ENCODE measurements around the gene CYP20A1. TPM values are rescaled to one million over a fixed set of nuclear protein-coding genes. Genes with fewer than 3 reads are reported as not detected.
"Not testable (repeated sequence)": the region's sequence is repeated elsewhere in the genome, so short reads cannot be mapped to it uniquely, and the experiment has no call there.

CYP20A1 gene
- total RNA-seq, 2 experiments from 2014 or later, result 18.3 to 22.6 TPM

DNA sequence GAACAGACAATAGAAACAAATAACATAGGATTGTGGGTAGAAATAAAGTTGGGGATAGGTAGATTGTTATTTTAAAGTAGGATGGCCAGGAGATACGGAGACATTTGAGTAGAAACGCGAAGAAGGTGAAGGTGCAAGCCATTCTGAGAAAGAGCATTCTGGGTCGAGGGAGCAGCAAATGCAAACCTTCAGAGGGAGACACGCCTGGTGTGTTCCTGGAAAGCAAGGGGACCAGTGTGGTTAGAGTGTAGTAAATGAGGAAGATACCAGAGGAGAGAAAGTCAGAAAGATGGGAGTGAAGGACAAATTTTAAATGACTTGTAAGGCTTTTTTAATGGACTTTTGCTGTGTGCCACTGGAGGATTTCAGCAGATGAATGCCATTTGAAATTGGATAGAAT lies 1.7 kb downstream of the CYP20A1 start:
- no peaks in the 10 kb centered on the region for H3K9me3 Mint-ChIP-seq
- no peaks in the 10 kb centered on the region for H3K27me3 Mint-ChIP-seq
- ATAC-seq (ENCODE audit: low read depth), result no peak
- peak overlapping the region; percentile 93 for H3K4me3 Mint-ChIP-seq
- POLR2A ChIA-PET, result interaction anchor here (1.0 to 1.9 kb wide), 2 partner anchors 8 to 88 kb away, joined by 4 to 14 read pairs; partner anchors contain the start of gene ABI2
- no peak for DNase-seq
- H3K4me1 Mint-ChIP-seq, result peaks cover 19% of the 10 kb centered on the region
- H3K27ac Mint-ChIP-seq, result peak overlapping the region; percentile 99
- H3K36me3 Mint-ChIP-seq, result peaks cover 27% of the 10 kb centered on the region

DNA sequence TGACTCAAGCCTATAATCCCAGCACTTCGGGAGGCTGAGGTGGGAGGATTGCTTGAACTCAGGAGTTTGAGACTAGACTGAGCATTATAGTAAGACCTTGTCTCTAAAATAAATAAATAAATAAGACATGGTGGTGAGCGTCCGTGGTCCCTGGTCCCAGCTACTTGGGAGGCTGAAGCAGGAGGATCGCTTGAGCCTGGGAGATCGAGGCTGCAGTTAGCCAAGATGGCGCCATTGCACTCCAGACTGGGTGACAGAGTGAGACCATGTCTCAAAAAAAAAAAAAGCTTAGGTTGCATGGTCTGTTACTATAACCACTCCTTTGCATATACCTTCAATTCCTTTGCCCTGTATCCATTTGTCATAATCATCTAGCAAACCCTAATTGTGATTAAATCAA lies 3.7 kb downstream of the CYP20A1 start:
- Mint-ChIP-seq H3K4me1 (peaks cover 23% of the 10 kb centered on the region), H3K27ac (no peak overlapping the region), H3K9me3 (no peaks in the 10 kb centered on the region), H3K36me3 (peaks cover 37% of the 10 kb centered on the region), H3K4me3 (no peak overlapping the region), H3K27me3 (no peaks in the 10 kb centered on the region)
- no peak for ATAC-seq (ENCODE audit: low read depth)
- POLR2A ChIA-PET, result no interaction called here
- no peak for DNase-seq

DNA sequence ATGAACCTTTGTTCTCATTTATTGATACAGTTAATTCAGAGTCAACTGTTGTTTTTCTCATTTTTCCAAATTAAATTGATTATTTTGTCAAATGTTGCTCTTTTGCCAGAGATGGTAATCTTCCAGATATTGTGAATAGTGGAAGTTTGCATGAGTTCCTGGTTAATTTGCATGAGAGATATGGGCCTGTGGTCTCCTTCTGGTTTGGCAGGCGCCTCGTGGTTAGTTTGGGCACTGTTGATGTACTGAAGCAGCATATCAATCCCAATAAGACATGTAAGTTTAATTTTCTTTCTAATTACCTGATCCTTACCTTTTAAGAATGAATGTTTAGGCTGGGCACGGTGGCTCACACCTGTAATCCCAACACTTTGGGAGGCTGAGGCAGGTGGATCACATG lies 7.8 kb downstream of the CYP20A1 start:
- Mint-ChIP-seq H3K4me1 (peaks cover 6% of the 10 kb centered on the region), H3K36me3 (peaks cover 34% of the 10 kb centered on the region), H3K4me3 (no peak overlapping the region), H3K27ac (no peak overlapping the region), H3K9me3 (no peaks in the 10 kb centered on the region), H3K27me3 (no peaks in the 10 kb centered on the region)
- POLR2A ChIA-PET, result no interaction called here
- no peak for ATAC-seq (ENCODE audit: low read depth)
- DNase-seq, result no peak

DNA sequence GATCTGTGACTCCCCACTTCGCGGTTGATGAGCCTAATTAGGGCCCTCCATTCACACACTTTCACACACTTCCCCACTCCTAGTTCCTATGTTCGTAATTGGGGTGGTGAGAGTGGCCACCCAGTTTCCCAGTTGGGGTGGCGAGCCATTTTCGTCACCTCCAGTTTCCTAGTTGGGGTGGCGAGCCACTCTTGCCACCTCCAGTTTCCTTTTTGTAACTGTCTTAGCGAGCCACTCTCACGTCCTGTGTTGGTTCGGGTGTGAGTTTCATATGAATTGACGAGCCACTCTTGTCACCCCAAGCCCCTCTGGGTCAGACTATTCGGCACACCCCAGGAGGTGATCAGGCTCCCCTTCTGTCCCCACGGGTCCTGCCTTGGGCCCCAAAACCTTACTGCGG lies 14.0 kb downstream of the CYP20A1 start:
- no peak for DNase-seq
- H3K36me3 Mint-ChIP-seq, result peaks cover 29% of the 10 kb centered on the region
- H3K9me3 Mint-ChIP-seq, result no peaks in the 10 kb centered on the region
- no peak overlapping the region for H3K27ac Mint-ChIP-seq
- H3K4me3 Mint-ChIP-seq, result no peak overlapping the region
- POLR2A ChIA-PET, result no interaction called here
- H3K27me3 Mint-ChIP-seq, result no peaks in the 10 kb centered on the region
- H3K4me1 Mint-ChIP-seq, result no peaks in the 10 kb centered on the region
- ATAC-seq (ENCODE audit: low read depth), result no peak

DNA sequence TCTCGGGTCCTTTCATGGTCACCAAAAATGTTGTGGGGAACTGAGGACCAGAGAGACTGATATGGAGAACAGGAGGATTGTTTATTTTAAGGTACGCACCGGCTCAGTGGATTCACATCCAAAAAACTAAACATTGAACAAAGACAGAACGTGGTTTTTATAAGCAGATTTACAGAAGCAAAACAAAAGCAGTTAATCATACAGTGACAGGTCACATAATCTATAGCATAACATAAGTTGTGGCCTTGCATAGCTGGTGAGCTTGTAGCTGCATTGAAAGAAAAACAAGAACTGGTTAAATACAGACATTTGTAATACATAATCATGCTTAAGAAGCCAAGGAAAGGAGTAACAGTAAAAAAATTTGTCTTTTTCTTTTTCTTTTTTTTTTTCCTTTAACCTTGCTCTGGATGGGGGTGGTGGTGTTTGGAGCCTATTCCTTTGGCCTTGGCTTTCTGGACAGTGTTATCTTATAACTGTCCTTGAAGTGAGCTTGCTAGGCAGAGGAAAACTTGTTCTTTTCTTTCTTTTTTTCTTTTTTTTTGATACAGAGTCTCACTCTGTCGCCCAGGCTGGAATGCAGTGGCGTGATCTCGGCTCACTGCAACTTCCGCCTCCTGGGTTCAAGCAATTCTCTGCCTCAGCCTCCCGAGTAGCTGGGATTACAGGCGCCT lies 14.7 kb downstream of the CYP20A1 start:
- H3K27me3 Mint-ChIP-seq; ATAC-seq (ENCODE audit: low read depth); H3K4me3 Mint-ChIP-seq; POLR2A ChIA-PET; H3K27ac Mint-ChIP-seq; DNase-seq; H3K4me1 Mint-ChIP-seq; H3K9me3 Mint-ChIP-seq: not testable (repeated sequence)
- H3K36me3 Mint-ChIP-seq, result peaks cover 29% of the 10 kb centered on the region

DNA sequence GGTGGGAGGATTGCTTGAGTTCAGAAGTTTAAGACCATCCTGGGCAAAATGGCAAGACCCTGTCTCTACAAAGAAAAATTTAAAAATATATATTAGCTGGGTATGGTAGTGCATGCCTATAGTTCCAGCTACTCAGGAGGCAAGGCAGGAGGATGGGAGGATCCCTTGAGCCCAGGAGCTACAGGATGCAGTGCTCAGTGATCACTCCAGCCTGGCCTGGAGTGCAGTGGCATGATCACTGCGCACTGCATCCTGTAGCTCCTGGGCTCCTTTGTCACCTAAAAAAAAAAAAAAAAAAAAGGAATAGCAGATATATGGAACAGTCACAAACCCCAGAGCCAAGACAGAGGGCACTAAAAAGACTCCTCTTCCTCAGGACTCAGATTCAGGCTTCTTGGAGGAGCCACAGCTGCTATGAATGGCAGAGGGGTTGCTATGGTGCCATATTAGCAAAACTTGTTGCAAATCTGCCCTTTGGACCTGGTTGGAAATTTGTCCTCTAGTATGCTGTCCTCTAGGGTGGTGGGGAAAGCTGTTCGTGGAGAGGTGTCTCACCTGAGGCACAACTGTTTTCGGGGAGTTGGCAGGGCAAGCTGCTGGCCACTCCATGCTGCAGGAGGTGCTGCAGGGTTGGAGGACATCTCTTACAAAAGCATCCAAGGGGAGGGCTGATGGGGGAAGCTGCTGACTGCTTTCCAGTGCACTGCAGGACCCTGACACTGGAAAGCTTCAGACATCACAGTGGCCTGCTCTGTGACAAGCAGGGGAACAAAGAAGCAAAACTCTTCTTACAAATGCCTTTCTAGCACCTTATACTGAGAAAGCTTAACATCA lies 22.7 kb downstream of the CYP20A1 start:
- peaks cover 14% of the 10 kb centered on the region for H3K36me3 Mint-ChIP-seq
- no peak overlapping the region for H3K4me3 Mint-ChIP-seq
- H3K9me3 Mint-ChIP-seq, result no peaks in the 10 kb centered on the region
- no peak for DNase-seq
- H3K4me1 Mint-ChIP-seq, result no peaks in the 10 kb centered on the region
- ATAC-seq (ENCODE audit: low read depth), result no peak
- POLR2A ChIA-PET, result interaction anchor here (0.6 to 0.7 kb wide), 2 partner anchors 24 to 68 kb away, joined by 5 to 7 read pairs; no protein-coding TSS in a partner anchor
- no peaks in the 10 kb centered on the region for H3K27me3 Mint-ChIP-seq
- H3K27ac Mint-ChIP-seq, result no peak overlapping the region

DNA sequence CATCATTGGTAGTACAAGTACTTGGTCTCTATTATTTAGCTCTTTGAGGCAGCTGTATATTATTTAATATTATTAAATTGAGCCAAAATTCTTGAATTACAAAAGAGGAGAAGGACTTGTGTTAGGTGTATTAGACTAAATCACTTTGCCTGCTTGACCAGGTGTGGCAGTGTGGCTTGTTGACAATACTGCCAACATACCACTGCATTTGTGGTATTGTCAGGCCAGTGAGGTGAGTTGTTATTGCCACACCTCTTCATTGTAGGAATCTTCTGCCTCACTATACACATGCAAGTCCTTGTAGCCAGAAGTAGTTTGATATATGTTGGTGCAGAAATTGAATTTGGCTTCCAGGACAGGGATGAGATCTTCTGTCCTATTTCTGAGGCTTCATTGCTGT lies 40.5 kb downstream of the CYP20A1 start:
- DNase-seq (no peak), ATAC-seq (ENCODE audit: low read depth) (no peak)
- POLR2A ChIA-PET, result no interaction called here
- no peaks in the 10 kb centered on the region for H3K27me3 Mint-ChIP-seq
- no peak overlapping the region for H3K4me3 Mint-ChIP-seq
- no peaks in the 10 kb centered on the region for H3K9me3 Mint-ChIP-seq
- H3K27ac Mint-ChIP-seq, result no peak overlapping the region
- peaks cover 3% of the 10 kb centered on the region for H3K4me1 Mint-ChIP-seq
- peaks cover 22% of the 10 kb centered on the region for H3K36me3 Mint-ChIP-seq

DNA sequence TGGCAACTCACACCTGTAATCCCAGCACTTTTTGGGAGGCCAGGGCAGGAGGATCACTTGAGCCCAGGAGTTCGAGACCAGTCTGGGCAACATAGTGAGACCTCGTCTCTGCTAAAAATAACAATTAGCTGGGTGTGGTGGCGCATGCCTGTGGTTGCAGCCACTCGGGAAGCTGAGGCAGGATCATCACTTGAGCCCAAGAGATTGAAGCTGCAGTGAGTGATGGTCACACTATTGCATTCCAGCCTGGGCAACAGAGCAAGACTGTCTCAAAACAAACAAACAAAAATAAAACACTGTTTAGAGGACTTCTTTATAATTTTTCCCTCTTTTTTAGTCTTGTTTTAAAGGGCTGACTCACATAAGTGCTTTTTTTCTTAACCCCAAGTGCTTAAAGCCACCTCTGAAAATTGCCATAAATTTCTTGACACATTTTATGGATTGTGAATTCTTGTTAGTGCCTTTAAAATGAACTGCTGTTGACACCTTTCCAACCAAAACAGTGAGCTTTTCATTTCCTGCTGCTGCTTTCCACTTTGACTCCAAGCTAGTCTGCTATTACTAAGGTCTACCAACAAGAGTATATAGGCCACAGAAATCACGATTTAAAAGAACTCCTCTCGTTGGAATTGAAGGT lies 41.7 kb downstream of the CYP20A1 start:
- Mint-ChIP-seq H3K27ac (no peak overlapping the region), H3K9me3 (no peaks in the 10 kb centered on the region), H3K27me3 (no peaks in the 10 kb centered on the region), H3K4me3 (no peak overlapping the region), H3K36me3 (peaks cover 23% of the 10 kb centered on the region), H3K4me1 (peaks cover 3% of the 10 kb centered on the region)
- POLR2A ChIA-PET, result no interaction called here
- ATAC-seq (ENCODE audit: low read depth) (no peak), DNase-seq (no peak)

DNA sequence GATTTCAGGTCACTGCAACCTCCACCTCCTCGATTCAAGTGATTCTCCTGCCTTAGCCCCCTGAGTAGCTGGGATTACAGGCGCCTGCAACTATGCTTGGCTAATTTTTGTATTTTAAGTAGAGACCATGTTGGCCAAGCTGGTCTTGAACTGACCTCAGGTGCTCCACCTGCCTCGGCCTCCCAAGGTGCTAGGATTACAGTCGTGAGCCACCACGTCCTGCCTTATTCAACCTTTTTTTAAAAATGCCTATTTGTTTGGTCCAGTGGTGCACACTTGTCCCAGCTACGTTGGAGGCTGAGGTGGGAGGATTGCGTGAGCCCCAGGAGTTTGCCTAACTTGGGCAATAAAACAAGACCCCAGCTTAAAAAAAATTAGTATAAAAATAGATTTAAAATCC lies 43.3 kb downstream of the CYP20A1 start:
- POLR2A ChIA-PET, result no interaction called here
- DNase-seq, result no peak

DNA sequence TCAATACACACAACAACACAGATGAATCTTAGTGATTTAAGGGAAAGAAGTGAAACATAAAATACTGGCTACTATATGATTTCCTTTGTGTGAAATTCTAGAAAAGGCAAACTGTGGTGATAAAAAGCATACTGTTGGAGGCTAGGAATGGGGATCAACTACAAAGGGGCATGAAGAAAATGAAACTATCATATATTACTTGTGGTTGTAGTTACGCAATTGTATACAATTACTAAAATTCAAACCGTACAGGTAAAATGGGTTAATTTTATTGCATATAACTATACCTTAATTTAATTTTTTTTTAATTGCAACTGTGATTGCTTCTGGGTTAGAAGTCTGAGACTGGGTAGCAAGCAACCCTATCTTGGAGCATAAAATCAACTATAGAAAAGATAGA lies 47.7 kb downstream of the CYP20A1 start:
- DNase-seq (no peak), ATAC-seq (ENCODE audit: low read depth) (no peak)
- Mint-ChIP-seq H3K4me1 (peaks cover 5% of the 10 kb centered on the region), H3K36me3 (peaks cover 14% of the 10 kb centered on the region), H3K4me3 (no peak overlapping the region), H3K27ac (no peak overlapping the region), H3K9me3 (no peaks in the 10 kb centered on the region), H3K27me3 (no peaks in the 10 kb centered on the region)
- POLR2A ChIA-PET, result no interaction called here

More for the DNA sequence above, 43.3 kb downstream of the CYP20A1 start:
- peaks cover 3% of the 10 kb centered on the region for H3K4me1 Mint-ChIP-seq
- H3K36me3 Mint-ChIP-seq, result peaks cover 24% of the 10 kb centered on the region
- no peaks in the 10 kb centered on the region for H3K9me3 Mint-ChIP-seq
- ATAC-seq (ENCODE audit: low read depth), result no peak
- no peak overlapping the region for H3K4me3 Mint-ChIP-seq
- no peak overlapping the region for H3K27ac Mint-ChIP-seq
- no peaks in the 10 kb centered on the region for H3K27me3 Mint-ChIP-seq

DNA sequence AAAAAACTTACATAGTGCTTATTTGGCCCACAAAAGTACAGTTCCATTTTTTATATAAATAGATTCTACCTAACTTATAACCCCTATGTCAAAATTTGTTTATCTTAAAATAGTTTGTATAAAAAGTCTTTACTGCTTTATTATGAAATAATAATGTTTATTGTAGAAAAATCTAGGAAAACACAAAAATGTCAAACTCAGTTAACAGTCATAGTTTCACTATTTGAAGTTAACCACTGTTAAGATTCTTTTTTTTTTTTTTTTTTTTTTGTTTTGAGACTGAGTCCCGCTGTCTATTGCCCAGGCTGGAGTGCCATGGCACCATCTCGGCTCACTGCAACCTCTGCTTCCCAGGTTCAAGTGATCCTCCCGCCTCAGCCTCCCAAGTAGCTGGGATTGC lies 62.8 kb downstream of the CYP20A1 start:
- ATAC-seq (ENCODE audit: low read depth), result no peak
- H3K4me3 Mint-ChIP-seq, result no peak overlapping the region
- peaks cover 11% of the 10 kb centered on the region for H3K36me3 Mint-ChIP-seq
- no peaks in the 10 kb centered on the region for H3K27me3 Mint-ChIP-seq
- DNase-seq, result no peak
- no peak overlapping the region for H3K27ac Mint-ChIP-seq
- POLR2A ChIA-PET, result no interaction called here
- no peaks in the 10 kb centered on the region for H3K4me1 Mint-ChIP-seq
- no peaks in the 10 kb centered on the region for H3K9me3 Mint-ChIP-seq

DNA sequence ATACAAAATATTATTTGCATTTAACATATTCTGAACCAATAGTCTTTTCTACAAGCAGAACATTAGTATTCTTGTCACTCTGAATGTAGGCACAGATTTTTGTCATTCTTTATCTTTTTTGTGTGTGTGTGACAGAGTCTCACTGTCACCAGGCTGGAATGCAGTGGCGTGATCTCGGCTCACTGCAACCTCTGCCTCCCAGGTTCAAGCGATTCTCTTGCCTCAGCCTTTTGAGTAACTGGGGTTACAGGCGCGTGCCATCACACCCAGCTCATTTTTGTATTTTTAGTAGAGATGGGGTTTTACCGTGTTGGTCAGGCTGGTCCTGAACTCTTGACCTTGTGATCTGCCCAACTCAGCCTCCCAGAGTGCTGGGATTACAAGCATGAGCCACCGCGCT lies 63.8 kb downstream of the CYP20A1 start:
- H3K4me3 Mint-ChIP-seq; H3K27ac Mint-ChIP-seq; POLR2A ChIA-PET; DNase-seq; H3K9me3 Mint-ChIP-seq; H3K27me3 Mint-ChIP-seq; H3K4me1 Mint-ChIP-seq; ATAC-seq (ENCODE audit: low read depth): not testable (repeated sequence)
- H3K36me3 Mint-ChIP-seq, result peaks cover 14% of the 10 kb centered on the region

DNA sequence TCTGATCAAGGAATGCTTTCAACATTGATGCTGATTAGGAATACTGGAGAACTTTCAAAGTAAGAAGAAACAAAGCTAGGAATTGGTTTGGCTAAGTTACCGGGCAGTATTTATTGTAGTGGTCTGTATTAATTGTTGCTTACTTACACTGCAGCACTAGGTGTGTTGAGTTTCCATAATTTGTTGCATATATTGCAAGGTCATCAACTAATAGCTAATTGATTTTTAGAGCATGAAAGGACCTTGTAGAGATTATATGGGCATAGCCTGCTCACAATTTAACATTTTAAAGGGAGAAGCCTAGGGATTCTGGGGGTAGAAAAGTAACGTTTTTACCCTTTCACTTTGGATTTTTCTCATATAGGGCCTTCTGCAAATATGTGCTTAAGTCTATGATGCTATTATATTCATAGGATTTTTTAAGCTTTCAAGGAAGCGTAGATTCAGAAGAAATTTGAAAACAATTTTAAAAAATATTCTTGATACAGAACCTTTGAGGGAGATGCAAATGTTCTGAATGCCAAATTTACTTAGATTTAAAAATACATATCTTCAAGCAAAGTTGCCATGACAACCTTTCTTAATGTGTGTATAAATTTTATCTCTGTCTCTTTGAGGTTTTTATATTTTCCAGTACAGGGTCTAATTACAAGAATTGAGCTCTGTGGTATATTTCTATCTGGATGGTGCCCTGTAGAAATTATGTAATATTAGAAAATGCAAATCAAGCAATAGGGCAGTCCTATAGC lies 72.0 kb downstream of the CYP20A1 start:
- ATAC-seq (ENCODE audit: low read depth), result no peak
- DNase-seq, result no peak
- peaks cover 33% of the 10 kb centered on the region for H3K36me3 Mint-ChIP-seq
- POLR2A ChIA-PET, result no interaction called here
- H3K27ac Mint-ChIP-seq, result no peak overlapping the region
- H3K4me3 Mint-ChIP-seq, result no peak overlapping the region
- no peaks in the 10 kb centered on the region for H3K27me3 Mint-ChIP-seq
- H3K9me3 Mint-ChIP-seq, result peaks cover 9% of the 10 kb centered on the region
- H3K4me1 Mint-ChIP-seq, result no peaks in the 10 kb centered on the region

Measured in activated naive CD8-positive, alpha-beta T cell treated with anti-CD3 and anti-CD28 coated beads, Interleukin-2, amount 10 ng/mL, durations not matched to agents 7 days and 5 days (primary cell).